C4-2B (cell line): ENCODE results near the gene EML5.

Experiments used
- CTCF ChIP-seq: fragments of 450-650 bp; conservative IDR thresholded peaks from 2 replicates; pipeline ENCODE4 v1.5.1; 2017; ENCODE audit warnings: mild to moderate bottlenecking
- ZFX ChIP-seq: fragments of 450-650 bp; IDR thresholded peaks from 2 replicates; pipeline ENCODE4 v1.6.1; 2017

DNA sequence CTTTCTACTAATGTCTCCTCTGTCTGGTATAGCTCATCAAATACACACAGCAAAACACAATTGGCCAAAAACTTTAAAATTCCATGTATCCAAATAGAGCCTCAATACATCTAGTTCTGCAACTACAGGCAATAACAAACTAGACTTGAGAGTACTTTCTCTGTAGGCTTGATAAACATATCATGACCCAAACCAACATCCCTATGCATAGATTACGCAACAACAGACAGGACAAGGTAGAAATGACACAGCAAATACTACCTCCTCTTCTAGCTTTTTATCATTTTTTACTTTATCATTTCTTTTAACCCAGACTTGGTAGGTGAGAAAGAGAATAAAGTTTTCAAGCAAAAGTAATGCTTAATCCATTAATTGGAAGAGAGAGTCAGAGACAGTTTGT, 41.8 kb downstream of the EML5 start:
- TF ChIP-seq CTCF (no peak), ZFX (no peak)
